MM.1S (cell line): Measurements from ENCODE around the gene MPP4.

Source experiments
- DNase-seq: peaks from one replicate; pipeline ENCODE4 v3.0.0-alpha.2; 2015
- H2AFZ ChIP-seq: fragments of 300-600 bp; sonication (generic); 2 replicates; pipeline ENCODE4 v1.6.0; 2016; ENCODE audit warnings: antibody characterized with exemption, low read length
- H3F3A ChIP-seq: fragments of 300-600 bp; sonication (generic); 2 replicates; pipeline ENCODE4 v1.6.1; 2016; ENCODE audit warnings: mild to moderate bottlenecking, antibody characterized with exemption, low read length, moderate library complexity, mixed read lengths; ENCODE audit not compliant: insufficient read depth
- H3K27ac ChIP-seq: fragments of 300-600 bp; sonication (generic); 2 replicates; pipeline ENCODE4 v1.5.1; 2016; ENCODE audit warnings: mild to moderate bottlenecking, low read length
- H3K27me3 ChIP-seq: fragments of 300-600 bp; sonication (generic); replicated peaks from 2 replicates; pipeline ENCODE4 v1.6.0; 2016; ENCODE audit warnings: low read length; ENCODE audit not compliant: insufficient read depth
- H3K36me3 ChIP-seq: fragments of 300-600 bp; sonication (generic); replicated peaks from 2 replicates; pipeline ENCODE4 v1.6.1; 2016; ENCODE audit warnings: mild to moderate bottlenecking, low read length, mixed read lengths; ENCODE audit not compliant: insufficient read depth
- H3K4me1 ChIP-seq: fragments of 300-600 bp; sonication (generic); 2 replicates; pipeline ENCODE4 v1.6.1; 2016; ENCODE audit warnings: low read length, mixed read lengths
- H3K4me2 ChIP-seq: fragments of 300-600 bp; sonication (generic); 2 replicates; pipeline ENCODE4 v1.6.0; 2016; ENCODE audit warnings: low read depth, low read length
- H3K4me3 ChIP-seq: fragments of 300-600 bp; sonication (generic); 2 replicates; pipeline ENCODE4 v1.5.1; 2016; ENCODE audit warnings: low read length, mixed read lengths
- H3K79me2 ChIP-seq: fragments of 300-600 bp; sonication (generic); 2 replicates; pipeline ENCODE4 v1.6.1; 2016; ENCODE audit warnings: mixed run types, low read length, mixed read lengths
- H3K9ac ChIP-seq: fragments of 300-600 bp; sonication (generic); 2 replicates; pipeline ENCODE4 v1.6.1; 2016; ENCODE audit warnings: low read length, mixed read lengths
- H3K9me2 ChIP-seq: fragments of 300-600 bp; sonication (generic); replicated peaks from 2 replicates; pipeline ENCODE4 v1.6.1; 2016; ENCODE audit warnings: mild to moderate bottlenecking, low read length, mixed read lengths; ENCODE audit not compliant: insufficient read depth
- H3K9me3 ChIP-seq: fragments of 300-600 bp; sonication (generic); replicated peaks from 2 replicates; pipeline ENCODE4 v1.6.1; 2016; ENCODE audit warnings: mild to moderate bottlenecking, low read length, mixed read lengths; ENCODE audit not compliant: insufficient read depth
- H4K20me1 ChIP-seq: fragments of 300-600 bp; sonication (generic); 2 replicates; pipeline ENCODE4 v1.6.1; 2016; ENCODE audit warnings: mild to moderate bottlenecking, low read length, moderate library complexity, mixed read lengths; ENCODE audit not compliant: insufficient read depth
- CTCF ChIP-seq: fragments of 300-600 bp; sonication (generic); IDR thresholded peaks from 2 replicates; pipeline ENCODE4 v1.5.1; 2016; ENCODE audit warnings: antibody characterized with exemption, low read length, mixed read lengths
- EZH2 ChIP-seq: fragments of 300-600 bp; sonication (generic); optimal IDR thresholded peaks from 2 replicates; pipeline ENCODE3; 2017; ENCODE audit warnings: low read depth, mild to moderate bottlenecking, antibody characterized with exemption, low read length, mixed read lengths
- EZH2phosphoT487 ChIP-seq: fragments of 300-600 bp; sonication (generic); IDR thresholded peaks from 2 replicates; pipeline ENCODE4 v1.6.1; 2018; ENCODE audit warnings: antibody characterized with exemption, low read length

The MPP4 gene

GRCh38 chr2:201664334-201664733 lies 34.1 kb downstream of the MPP4 start:
- Histone ChIP-seq H3K79me2 (no peaks in the 10 kb centered on the region), H3K27me3 (no peaks in the 10 kb centered on the region), H3K36me3 (no peaks in the 10 kb centered on the region), H3K4me1 (no peaks in the 10 kb centered on the region), H3K9me2 (no peaks in the 10 kb centered on the region), H3K9ac (no peak overlapping the region), H3K27ac (no peak overlapping the region), H3K4me3 (no peak overlapping the region), H3K9me3 (no peaks in the 10 kb centered on the region), H3K4me2 (no peak overlapping the region), H2AFZ (no peak overlapping the region), H3F3A (no peaks in the 10 kb centered on the region), H4K20me1 (no peaks in the 10 kb centered on the region)
- DNase-seq, result no peak
- no peak for TF ChIP-seq EZH2phosphoT487
- TF ChIP-seq EZH2, result no peak
- TF ChIP-seq CTCF, result no peak

GRCh38 chr2:201661366-201661765 lies 37.1 kb downstream of the MPP4 start:
- TF ChIP-seq CTCF (no peak), EZH2 (no peak), EZH2phosphoT487 (no peak)

GRCh38 chr2:201660293-201660895 lies 38.0 kb downstream of the MPP4 start:
- no peaks in the 10 kb centered on the region for H4K20me1 ChIP-seq
- no peaks in the 10 kb centered on the region for H3K9me3 ChIP-seq
- DNase-seq, result no peak
- H2AFZ ChIP-seq, result no peak overlapping the region
- TF ChIP-seq EZH2phosphoT487 (no peak), CTCF (no peak), EZH2 (no peak)
- no peak overlapping the region for H3K4me2 ChIP-seq
- no peaks in the 10 kb centered on the region for H3K27me3 ChIP-seq
- H3K9me2 ChIP-seq, result no peaks in the 10 kb centered on the region
- no peak overlapping the region for H3K27ac ChIP-seq
- H3K4me3 ChIP-seq, result no peak overlapping the region
- no peaks in the 10 kb centered on the region for H3K4me1 ChIP-seq
- no peaks in the 10 kb centered on the region for H3K36me3 ChIP-seq
- no peaks in the 10 kb centered on the region for H3F3A ChIP-seq
- no peaks in the 10 kb centered on the region for H3K79me2 ChIP-seq
- no peak overlapping the region for H3K9ac ChIP-seq

More at GRCh38 chr2:201661366-201661765, 37.1 kb downstream of the MPP4 start:
- H3F3A ChIP-seq, result no peaks in the 10 kb centered on the region
- H2AFZ ChIP-seq, result no peak overlapping the region
- no peak overlapping the region for H3K9ac ChIP-seq
- no peaks in the 10 kb centered on the region for H3K36me3 ChIP-seq
- no peaks in the 10 kb centered on the region for H3K9me2 ChIP-seq
- no peak overlapping the region for H3K4me2 ChIP-seq
- no peaks in the 10 kb centered on the region for H3K79me2 ChIP-seq
- no peak overlapping the region for H3K27ac ChIP-seq
- no peaks in the 10 kb centered on the region for H3K27me3 ChIP-seq
- H3K4me1 ChIP-seq, result no peaks in the 10 kb centered on the region
- DNase-seq, result no peak
- no peaks in the 10 kb centered on the region for H4K20me1 ChIP-seq
- no peak overlapping the region for H3K4me3 ChIP-seq
- no peaks in the 10 kb centered on the region for H3K9me3 ChIP-seq
